SK-N-SH (cell line): Measurements from ENCODE around the gene COBLL1. TPM values are rescaled to one million over a fixed set of nuclear protein-coding genes. Genes with fewer than 3 reads are reported as not detected.

Source experiments
- CTCF ChIA-PET: fragments of 300-600, 350-600 bp; formaldehyde crosslinking; extraction: SDS; loops from one replicate; lab custom pipeline; 2021; lab: Yijun Ruan, JAX
- POLR2A ChIA-PET: fragments of 350-600 bp; sonication (Branson Sonifier 250); formaldehyde crosslinking; extraction: SDS; loops from one replicate; lab custom pipeline; 2020; ENCODE audit warnings: antibody characterized with exemption, inconsistent platforms; lab: Yijun Ruan, JAX
- DNase-seq: peaks from one replicate; pipeline ENCODE4 v3.0.0; 2012
- H2AFZ ChIP-seq: fragments of 200-600 bp; sonication (generic); 2 replicates; pipeline ENCODE4 v1.8.1; 2016; ENCODE audit warnings: antibody characterized with exemption, mild to moderate bottlenecking, low read depth
- H3F3A ChIP-seq: fragments of 200-600 bp; sonication (generic); replicated peaks from 2 replicates; pipeline ENCODE3; 2016; ENCODE audit warnings: antibody characterized with exemption, mild to moderate bottlenecking; ENCODE audit not compliant: insufficient read depth
- H3K27ac ChIP-seq, 2 experiments: fragments of 200-500 bp in 1 of 2; fragments of 200-600 bp in 1 of 2; sonication (Bioruptor generic) in 1 of 2; sonication (generic), shearing (Covaris generic) in 1 of 2; 2 replicates each; pipeline versions ENCODE4 v1.5.1 to v1.6.1; 2014 to 2016; ENCODE audit warnings: low read depth in 2 of 2, inconsistent platforms in 1 of 2, low read length in 1 of 2, mild to moderate bottlenecking in 1 of 2, mixed read lengths in 1 of 2
- H3K27me3 ChIP-seq: fragments of 200-600 bp; sonication (generic), shearing (Covaris generic); 2 replicates; pipeline ENCODE4 v1.6.1; 2016; ENCODE audit warnings: mixed run types; ENCODE audit not compliant: insufficient read depth
- H3K36me3 ChIP-seq, 2 experiments: fragments of 200-500 bp in 1 of 2; fragments of 200-600 bp in 1 of 2; sonication (Bioruptor generic) in 1 of 2; sonication (generic) in 1 of 2; replicated peaks in 1 of 2; 2 replicates each; pipeline versions ENCODE3 to v1.5.1; 2014 to 2016; ENCODE audit warnings: low read length in 1 of 2, mild to moderate bottlenecking in 1 of 2; ENCODE audit not compliant: insufficient read depth in 2 of 2, control insufficient read depth in 1 of 2
- H3K4me1 ChIP-seq, 2 experiments: fragments of 200-500 bp in 1 of 2; fragments of 200-600 bp in 1 of 2; sonication (Bioruptor generic) in 1 of 2; sonication (generic), shearing (Covaris generic) in 1 of 2; 2 replicates each; pipeline versions ENCODE4 v1.5.1 to v1.6.1; 2014 to 2016; ENCODE audit warnings: low read depth in 1 of 2, low read length in 1 of 2, mixed run types in 1 of 2; ENCODE audit not compliant: insufficient read depth in 2 of 2, control insufficient read depth in 1 of 2
- H3K4me2 ChIP-seq: fragments of 200-600 bp; sonication (generic), shearing (Covaris generic); 2 replicates; pipeline ENCODE4 v1.6.1; 2017; ENCODE audit warnings: mixed run types
- H3K4me3 ChIP-seq, 2 experiments: fragments of 200-500 bp in 1 of 2; fragments of 200-600 bp in 1 of 2; sonication (Bioruptor generic) in 1 of 2; sonication (generic), shearing (Covaris generic) in 1 of 2; 2 replicates each; pipeline versions ENCODE4 v1.5.1 to v1.8.1; 2014 to 2016; ENCODE audit warnings: low read depth in 2 of 2, inconsistent platforms in 1 of 2, low read length in 1 of 2, mild to moderate bottlenecking in 1 of 2, mixed read lengths in 1 of 2, moderate library complexity in 1 of 2
- H3K79me2 ChIP-seq: fragments of 200-600 bp; sonication (generic); 2 replicates; pipeline ENCODE4 v1.8.1; 2017; ENCODE audit warnings: mild to moderate bottlenecking; ENCODE audit not compliant: insufficient read depth
- H3K9ac ChIP-seq: fragments of 200-600 bp; sonication (generic); 2 replicates; pipeline ENCODE4 v1.6.1; 2017; ENCODE audit warnings: mixed run types
- H3K9me2 ChIP-seq: fragments of 200-600 bp; sonication (generic); 2 replicates; pipeline ENCODE4 v1.6.1; 2017; ENCODE audit warnings: mixed run types
- H3K9me3 ChIP-seq: fragments of 200-600 bp; sonication (generic); 2 replicates; pipeline ENCODE4 v1.6.1; 2017; ENCODE audit warnings: mixed run types, mild to moderate bottlenecking, moderate library complexity
- H4K20me1 ChIP-seq: fragments of 200-600 bp; sonication (generic); 2 replicates; pipeline ENCODE4 v1.6.1; 2017; ENCODE audit warnings: mild to moderate bottlenecking, mixed run types; ENCODE audit not compliant: insufficient read depth
- CHD2 ChIP-seq: fragments of 150-350 bp; IDR thresholded peaks from 2 replicates; pipeline ENCODE4 v1.6.1; 2018; ENCODE audit warnings: low read length; ENCODE audit not compliant: partially characterized antibody
- EZH2phosphoT487 ChIP-seq: fragments of 200-600 bp; sonication (generic); IDR thresholded peaks from 2 replicates; pipeline ENCODE4 v1.6.1; 2017; ENCODE audit warnings: low read depth, mixed run types, mild to moderate bottlenecking, antibody characterized with exemption, moderate library complexity, borderline replicate concordance
- FOXJ3 ChIP-seq: sonication (generic); formaldehyde crosslinking; IDR thresholded peaks from 2 replicates; pipeline ENCODE4 v1.5.1; 2020; ENCODE audit warnings: mild to moderate bottlenecking, missing genetic modification reagents
- FOXM1 ChIP-seq: IDR thresholded peaks from 2 replicates; pipeline ENCODE4 v1.4.0; 2012; ENCODE audit warnings: low read depth, mild to moderate bottlenecking
- NFIC ChIP-seq: IDR thresholded peaks from 2 replicates; pipeline ENCODE4 v1.4.0; 2012; ENCODE audit warnings: borderline replicate concordance
- NRF1 ChIP-seq: IDR thresholded peaks from 2 replicates; pipeline ENCODE4 v1.6.1; 2012; ENCODE audit warnings: low read depth, mild to moderate bottlenecking, low read length
- POLR2AphosphoS5 ChIP-seq: IDR thresholded peaks from 2 replicates; pipeline ENCODE4 v1.6.1; 2012; ENCODE audit warnings: low read depth, low read length
- RAD21 ChIP-seq: IDR thresholded peaks from 2 replicates; pipeline ENCODE4 v1.6.1; 2012; ENCODE audit warnings: mild to moderate bottlenecking, low read length
- SMC3 ChIP-seq: IDR thresholded peaks from 2 replicates; pipeline ENCODE4 v1.6.1; 2012; ENCODE audit warnings: low read depth, low read length, improper control_type of control experiment
- TAF1 ChIP-seq: IDR thresholded peaks from 2 replicates; pipeline ENCODE4 v1.6.1; 2012; ENCODE audit warnings: low read depth, mild to moderate bottlenecking, low read length, moderate library complexity, borderline replicate concordance
- polyA plus RNA-seq, 3 experiments: library from polyadenylated mRNA; depleted of rRNA; stranded (reverse); fragments of >200 nt; gene quantifications; 2 replicates each; pipeline ENCODE4 v1.2.3, GENCODE V29; 2012
- TF ChIP-seq, protein P1 (sequence below): IDR thresholded peaks from 2 replicates; pipeline ENCODE4 v1.6.1; 2012; ENCODE audit warnings: mild to moderate bottlenecking, low read depth, low read length, moderate library complexity
- TF ChIP-seq, protein P2 (sequence below): IDR thresholded peaks from 2 replicates; pipeline ENCODE4 v1.4.0; 2012; ENCODE audit warnings: low read depth, borderline replicate concordance
- TF ChIP-seq, protein P3 (sequence below): fragments of 150-350 bp; IDR thresholded peaks from 2 replicates; pipeline ENCODE4 v1.6.1; 2017; ENCODE audit warnings: antibody characterized with exemption, low read length, low read depth, borderline replicate concordance
- TF ChIP-seq, protein P4 (sequence below): fragments of 150-350 bp; IDR thresholded peaks from 2 replicates; pipeline ENCODE4 v1.6.1; 2016; ENCODE audit warnings: mild to moderate bottlenecking, low read depth, low read length
- TF ChIP-seq, protein P5 (sequence below): IDR thresholded peaks from 2 replicates; pipeline ENCODE4 v1.4.0; 2012; ENCODE audit warnings: low read depth
- TF ChIP-seq, protein P6 (sequence below): fragments of 200-600 bp; sonication (generic); IDR thresholded peaks from 2 replicates; pipeline ENCODE4 v1.6.1; 2017; ENCODE audit warnings: antibody characterized with exemption, mild to moderate bottlenecking, moderate library complexity

The COBLL1 gene
- polyA plus RNA-seq, 1 of the 3 experiments (the other 2 are of a cell fraction) = 3.1 TPM

DNA sequence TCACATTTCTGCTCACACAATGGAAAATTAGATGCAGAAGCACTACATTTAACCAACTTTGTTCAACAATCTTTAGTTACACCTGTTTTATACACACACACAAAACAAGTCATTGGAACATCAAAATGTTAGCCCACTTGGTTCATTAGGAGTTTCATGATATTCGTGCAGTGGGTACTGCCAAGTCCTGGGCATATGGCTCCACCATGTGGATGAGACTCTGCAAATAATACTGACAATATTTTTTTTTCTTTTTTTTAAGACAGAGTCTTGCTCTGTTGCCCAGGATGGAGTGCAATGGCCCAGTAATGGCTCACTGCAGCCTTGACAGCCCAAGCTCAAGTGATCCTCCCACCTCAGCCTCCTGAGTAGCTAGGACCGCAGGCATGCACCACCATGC, 185.9 kb downstream of the COBLL1 start (continued):
- TF ChIP-seq, protein P1, sequence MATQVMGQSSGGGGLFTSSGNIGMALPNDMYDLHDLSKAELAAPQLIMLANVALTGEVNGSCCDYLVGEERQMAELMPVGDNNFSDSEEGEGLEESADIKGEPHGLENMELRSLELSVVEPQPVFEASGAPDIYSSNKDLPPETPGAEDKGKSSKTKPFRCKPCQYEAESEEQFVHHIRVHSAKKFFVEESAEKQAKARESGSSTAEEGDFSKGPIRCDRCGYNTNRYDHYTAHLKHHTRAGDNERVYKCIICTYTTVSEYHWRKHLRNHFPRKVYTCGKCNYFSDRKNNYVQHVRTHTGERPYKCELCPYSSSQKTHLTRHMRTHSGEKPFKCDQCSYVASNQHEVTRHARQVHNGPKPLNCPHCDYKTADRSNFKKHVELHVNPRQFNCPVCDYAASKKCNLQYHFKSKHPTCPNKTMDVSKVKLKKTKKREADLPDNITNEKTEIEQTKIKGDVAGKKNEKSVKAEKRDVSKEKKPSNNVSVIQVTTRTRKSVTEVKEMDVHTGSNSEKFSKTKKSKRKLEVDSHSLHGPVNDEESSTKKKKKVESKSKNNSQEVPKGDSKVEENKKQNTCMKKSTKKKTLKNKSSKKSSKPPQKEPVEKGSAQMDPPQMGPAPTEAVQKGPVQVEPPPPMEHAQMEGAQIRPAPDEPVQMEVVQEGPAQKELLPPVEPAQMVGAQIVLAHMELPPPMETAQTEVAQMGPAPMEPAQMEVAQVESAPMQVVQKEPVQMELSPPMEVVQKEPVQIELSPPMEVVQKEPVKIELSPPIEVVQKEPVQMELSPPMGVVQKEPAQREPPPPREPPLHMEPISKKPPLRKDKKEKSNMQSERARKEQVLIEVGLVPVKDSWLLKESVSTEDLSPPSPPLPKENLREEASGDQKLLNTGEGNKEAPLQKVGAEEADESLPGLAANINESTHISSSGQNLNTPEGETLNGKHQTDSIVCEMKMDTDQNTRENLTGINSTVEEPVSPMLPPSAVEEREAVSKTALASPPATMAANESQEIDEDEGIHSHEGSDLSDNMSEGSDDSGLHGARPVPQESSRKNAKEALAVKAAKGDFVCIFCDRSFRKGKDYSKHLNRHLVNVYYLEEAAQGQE = no peak
- TF ChIP-seq, all 33 proteins: peak for 3

DNA sequence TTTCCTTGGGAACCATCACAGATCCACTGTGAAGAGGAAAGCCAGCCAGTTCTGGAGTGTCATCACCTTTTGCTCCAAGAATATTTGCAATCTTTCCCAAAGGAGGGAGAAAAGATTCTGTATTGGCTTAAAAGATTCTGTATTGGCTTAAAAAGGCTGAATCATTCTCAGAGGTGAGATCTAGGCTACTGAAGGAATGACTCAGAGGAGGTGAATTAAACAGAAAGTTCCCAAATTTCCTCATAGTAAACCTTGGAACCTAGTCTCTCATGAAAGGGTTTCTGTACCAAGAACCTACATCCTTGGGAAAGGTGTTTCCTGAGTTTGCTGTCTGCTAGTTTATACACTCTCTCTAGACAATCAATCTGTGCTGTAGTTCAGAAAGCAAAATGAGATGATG, 186.3 kb downstream of the COBLL1 start:
- CTCF ChIA-PET = interaction anchor here (0.7 to 1.2 kb wide), 2 partner anchors 94 to 95 kb away, joined by 3 read pairs; no protein-coding TSS in a partner anchor
- Histone ChIP-seq H3K9ac (no peak overlapping the region), H3K27ac (no peak overlapping the region), H3K9me2 (no peaks in the 10 kb centered on the region), H3K4me1 (no peaks in the 10 kb centered on the region; a peak in 2 of 4 replicates), H2AFZ (no peak overlapping the region), H3K27me3 (no peaks in the 10 kb centered on the region), H3K4me2 (no peak overlapping the region), H4K20me1 (no peaks in the 10 kb centered on the region), H3K79me2 (no peaks in the 10 kb centered on the region), H3K36me3 (no peaks in the 10 kb centered on the region), H3K9me3 (peaks cover 10% of the 10 kb centered on the region; the same call in 1 of the 2 replicates), H3K4me3 (no peak overlapping the region), H3F3A (peaks cover 6% of the 10 kb centered on the region)
- DNase-seq = no peak
- POLR2A ChIA-PET = no interaction called here
- TF ChIP-seq FOXM1 (no peak), TAF1 (no peak), NFIC (no peak), EZH2phosphoT487 (no peak), SMC3 (no peak), POLR2AphosphoS5 (no peak), RAD21 (no peak), NRF1 (no peak), FOXJ3 (no peak), CHD2 (no peak)
- TF ChIP-seq, protein P2, sequence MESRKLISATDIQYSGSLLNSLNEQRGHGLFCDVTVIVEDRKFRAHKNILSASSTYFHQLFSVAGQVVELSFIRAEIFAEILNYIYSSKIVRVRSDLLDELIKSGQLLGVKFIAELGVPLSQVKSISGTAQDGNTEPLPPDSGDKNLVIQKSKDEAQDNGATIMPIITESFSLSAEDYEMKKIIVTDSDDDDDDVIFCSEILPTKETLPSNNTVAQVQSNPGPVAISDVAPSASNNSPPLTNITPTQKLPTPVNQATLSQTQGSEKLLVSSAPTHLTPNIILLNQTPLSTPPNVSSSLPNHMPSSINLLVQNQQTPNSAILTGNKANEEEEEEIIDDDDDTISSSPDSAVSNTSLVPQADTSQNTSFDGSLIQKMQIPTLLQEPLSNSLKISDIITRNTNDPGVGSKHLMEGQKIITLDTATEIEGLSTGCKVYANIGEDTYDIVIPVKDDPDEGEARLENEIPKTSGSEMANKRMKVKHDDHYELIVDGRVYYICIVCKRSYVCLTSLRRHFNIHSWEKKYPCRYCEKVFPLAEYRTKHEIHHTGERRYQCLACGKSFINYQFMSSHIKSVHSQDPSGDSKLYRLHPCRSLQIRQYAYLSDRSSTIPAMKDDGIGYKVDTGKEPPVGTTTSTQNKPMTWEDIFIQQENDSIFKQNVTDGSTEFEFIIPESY = no peak
- TF ChIP-seq, protein P3, sequence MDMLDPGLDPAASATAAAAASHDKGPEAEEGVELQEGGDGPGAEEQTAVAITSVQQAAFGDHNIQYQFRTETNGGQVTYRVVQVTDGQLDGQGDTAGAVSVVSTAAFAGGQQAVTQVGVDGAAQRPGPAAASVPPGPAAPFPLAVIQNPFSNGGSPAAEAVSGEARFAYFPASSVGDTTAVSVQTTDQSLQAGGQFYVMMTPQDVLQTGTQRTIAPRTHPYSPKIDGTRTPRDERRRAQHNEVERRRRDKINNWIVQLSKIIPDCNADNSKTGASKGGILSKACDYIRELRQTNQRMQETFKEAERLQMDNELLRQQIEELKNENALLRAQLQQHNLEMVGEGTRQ = no peak
- TF ChIP-seq, protein P4, sequence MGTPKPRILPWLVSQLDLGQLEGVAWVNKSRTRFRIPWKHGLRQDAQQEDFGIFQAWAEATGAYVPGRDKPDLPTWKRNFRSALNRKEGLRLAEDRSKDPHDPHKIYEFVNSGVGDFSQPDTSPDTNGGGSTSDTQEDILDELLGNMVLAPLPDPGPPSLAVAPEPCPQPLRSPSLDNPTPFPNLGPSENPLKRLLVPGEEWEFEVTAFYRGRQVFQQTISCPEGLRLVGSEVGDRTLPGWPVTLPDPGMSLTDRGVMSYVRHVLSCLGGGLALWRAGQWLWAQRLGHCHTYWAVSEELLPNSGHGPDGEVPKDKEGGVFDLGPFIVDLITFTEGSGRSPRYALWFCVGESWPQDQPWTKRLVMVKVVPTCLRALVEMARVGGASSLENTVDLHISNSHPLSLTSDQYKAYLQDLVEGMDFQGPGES = no peak
- TF ChIP-seq, protein P1 = no peak
- TF ChIP-seq, protein P5, sequence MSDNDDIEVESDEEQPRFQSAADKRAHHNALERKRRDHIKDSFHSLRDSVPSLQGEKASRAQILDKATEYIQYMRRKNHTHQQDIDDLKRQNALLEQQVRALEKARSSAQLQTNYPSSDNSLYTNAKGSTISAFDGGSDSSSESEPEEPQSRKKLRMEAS = no peak
- TF ChIP-seq, protein P6, sequence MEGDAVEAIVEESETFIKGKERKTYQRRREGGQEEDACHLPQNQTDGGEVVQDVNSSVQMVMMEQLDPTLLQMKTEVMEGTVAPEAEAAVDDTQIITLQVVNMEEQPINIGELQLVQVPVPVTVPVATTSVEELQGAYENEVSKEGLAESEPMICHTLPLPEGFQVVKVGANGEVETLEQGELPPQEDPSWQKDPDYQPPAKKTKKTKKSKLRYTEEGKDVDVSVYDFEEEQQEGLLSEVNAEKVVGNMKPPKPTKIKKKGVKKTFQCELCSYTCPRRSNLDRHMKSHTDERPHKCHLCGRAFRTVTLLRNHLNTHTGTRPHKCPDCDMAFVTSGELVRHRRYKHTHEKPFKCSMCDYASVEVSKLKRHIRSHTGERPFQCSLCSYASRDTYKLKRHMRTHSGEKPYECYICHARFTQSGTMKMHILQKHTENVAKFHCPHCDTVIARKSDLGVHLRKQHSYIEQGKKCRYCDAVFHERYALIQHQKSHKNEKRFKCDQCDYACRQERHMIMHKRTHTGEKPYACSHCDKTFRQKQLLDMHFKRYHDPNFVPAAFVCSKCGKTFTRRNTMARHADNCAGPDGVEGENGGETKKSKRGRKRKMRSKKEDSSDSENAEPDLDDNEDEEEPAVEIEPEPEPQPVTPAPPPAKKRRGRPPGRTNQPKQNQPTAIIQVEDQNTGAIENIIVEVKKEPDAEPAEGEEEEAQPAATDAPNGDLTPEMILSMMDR = no peak
